Epithelial cell of esophagus (primary cell): Measurements from ENCODE around the gene SMIM23.
A peak's percentile ranks its signal among the peaks of the same experiment; 100 is the strongest.

Experiments used
- DNase-seq: peaks from one replicate; pipeline ENCODE4 v3.0.0; 2010; ENCODE audit warnings: low read depth
- H3K4me3 ChIP-seq: 2 replicates; pipeline ENCODE4 v1.5.1; 2011; ENCODE audit warnings: mild to moderate bottlenecking, low read length, control low read depth
- TF ChIP-seq, protein P1 (sequence below): IDR thresholded peaks from 2 replicates; pipeline ENCODE4 v1.5.1; 2011; ENCODE audit warnings: low read depth, mild to moderate bottlenecking, low read length, control low read depth, inconsistent platforms; ENCODE audit not compliant: insufficient read depth; ENCODE audit errors: missing control alignments

SMIM23 gene

GRCh38 chr5:171826132-171826531 lies 40.5 kb downstream of the SMIM23 start:
- DNase-seq = no peak
- TF ChIP-seq, protein P1, sequence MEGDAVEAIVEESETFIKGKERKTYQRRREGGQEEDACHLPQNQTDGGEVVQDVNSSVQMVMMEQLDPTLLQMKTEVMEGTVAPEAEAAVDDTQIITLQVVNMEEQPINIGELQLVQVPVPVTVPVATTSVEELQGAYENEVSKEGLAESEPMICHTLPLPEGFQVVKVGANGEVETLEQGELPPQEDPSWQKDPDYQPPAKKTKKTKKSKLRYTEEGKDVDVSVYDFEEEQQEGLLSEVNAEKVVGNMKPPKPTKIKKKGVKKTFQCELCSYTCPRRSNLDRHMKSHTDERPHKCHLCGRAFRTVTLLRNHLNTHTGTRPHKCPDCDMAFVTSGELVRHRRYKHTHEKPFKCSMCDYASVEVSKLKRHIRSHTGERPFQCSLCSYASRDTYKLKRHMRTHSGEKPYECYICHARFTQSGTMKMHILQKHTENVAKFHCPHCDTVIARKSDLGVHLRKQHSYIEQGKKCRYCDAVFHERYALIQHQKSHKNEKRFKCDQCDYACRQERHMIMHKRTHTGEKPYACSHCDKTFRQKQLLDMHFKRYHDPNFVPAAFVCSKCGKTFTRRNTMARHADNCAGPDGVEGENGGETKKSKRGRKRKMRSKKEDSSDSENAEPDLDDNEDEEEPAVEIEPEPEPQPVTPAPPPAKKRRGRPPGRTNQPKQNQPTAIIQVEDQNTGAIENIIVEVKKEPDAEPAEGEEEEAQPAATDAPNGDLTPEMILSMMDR = no peak
- no peak overlapping the region for H3K4me3 ChIP-seq

DNA sequence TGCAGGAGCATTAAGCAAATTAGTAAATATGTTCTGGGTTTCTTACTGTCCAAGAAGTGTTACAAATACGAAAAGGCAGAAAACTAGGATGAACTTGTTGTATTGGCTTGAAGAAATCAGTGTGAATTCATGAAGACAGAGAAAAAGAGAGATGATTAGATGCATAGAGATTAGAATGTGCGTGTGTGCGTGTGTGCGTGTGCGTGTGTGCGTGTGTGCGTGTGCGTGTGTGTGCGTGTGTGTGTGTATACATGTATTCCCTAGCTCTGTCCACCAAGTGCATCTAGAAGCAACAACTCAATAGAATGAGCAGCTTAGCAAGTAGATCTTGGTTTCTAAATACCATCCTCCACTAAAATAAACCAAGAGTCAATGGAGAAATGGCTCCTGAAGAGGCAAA lies 41.5 kb downstream of the SMIM23 start:
- DNase-seq = no peak
- TF ChIP-seq, protein P1 = no peak
- H3K4me3 ChIP-seq = no peak overlapping the region

DNA sequence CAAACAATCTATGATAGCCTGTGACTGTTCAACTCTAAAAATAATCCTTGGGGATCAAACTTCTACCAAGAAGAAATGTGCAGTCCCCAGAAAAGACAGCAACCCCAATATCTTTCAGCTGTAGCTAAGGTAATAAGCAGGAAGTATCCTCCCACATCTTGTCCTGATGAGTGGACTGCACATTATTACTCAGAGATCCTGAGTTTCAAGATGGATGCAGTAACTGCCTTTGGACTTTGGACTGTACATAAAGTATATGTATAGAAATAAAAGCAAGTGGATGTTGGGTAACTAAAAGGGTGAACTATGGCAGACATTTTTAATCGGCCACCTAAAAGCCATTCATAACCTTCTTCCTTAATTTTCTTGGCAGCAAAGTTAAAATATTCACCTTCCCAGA lies 45.1 kb downstream of the SMIM23 start:
- no peak for DNase-seq
- TF ChIP-seq, protein P1 = no peak
- no peak overlapping the region for H3K4me3 ChIP-seq

- H3K4me3 ChIP-seq = no peak overlapping the region
- DNase-seq = no peak
- TF ChIP-seq, protein P1 = no peak
Observed at GRCh38 chr5:171832775-171833174, 47.2 kb downstream of the SMIM23 start.

DNA sequence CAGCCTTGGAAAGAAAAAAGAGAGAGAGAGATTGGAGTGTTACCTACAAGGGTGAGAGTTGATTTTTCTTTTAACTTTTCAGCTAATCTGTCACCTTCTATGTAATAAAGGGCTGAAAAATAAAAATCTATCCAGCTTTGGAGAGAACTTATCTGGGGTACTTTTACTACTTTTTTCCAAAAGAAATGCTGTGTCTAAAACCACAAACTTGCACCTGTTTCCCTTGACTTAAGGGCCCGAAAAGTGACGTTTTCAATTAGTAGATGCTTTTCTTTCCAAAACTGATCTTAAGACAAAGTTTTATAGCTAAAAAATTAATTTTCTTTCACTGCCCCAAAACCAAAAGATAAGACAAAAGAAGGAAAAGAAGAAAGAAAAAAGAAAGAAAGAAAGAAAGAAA lies 48.8 kb downstream of the SMIM23 start:
- H3K4me3 ChIP-seq = no peak overlapping the region
- TF ChIP-seq, protein P1 = no peak
- no peak for DNase-seq

DNA sequence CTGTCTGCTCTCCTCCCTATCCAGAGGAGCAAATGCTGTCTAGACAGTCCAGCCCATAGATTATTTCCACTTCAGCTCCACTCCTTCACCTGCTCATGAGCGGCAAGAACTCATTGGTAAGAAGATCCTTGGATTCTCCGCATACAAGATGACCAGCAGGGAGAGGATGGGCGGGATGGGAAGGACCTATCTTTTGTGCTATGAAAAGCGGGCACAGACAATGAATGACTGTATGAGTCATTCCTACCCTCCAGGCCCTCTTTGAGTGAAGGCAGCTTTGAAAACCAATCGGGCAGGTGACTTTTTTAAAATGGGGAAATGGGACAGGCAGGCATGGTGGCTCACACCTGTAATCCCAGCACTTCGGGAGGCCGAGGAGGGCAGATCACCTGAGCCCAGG lies 49.4 kb downstream of the SMIM23 start:
- TF ChIP-seq, protein P1 = no peak
- peak; percentile 36 for DNase-seq

DNA sequence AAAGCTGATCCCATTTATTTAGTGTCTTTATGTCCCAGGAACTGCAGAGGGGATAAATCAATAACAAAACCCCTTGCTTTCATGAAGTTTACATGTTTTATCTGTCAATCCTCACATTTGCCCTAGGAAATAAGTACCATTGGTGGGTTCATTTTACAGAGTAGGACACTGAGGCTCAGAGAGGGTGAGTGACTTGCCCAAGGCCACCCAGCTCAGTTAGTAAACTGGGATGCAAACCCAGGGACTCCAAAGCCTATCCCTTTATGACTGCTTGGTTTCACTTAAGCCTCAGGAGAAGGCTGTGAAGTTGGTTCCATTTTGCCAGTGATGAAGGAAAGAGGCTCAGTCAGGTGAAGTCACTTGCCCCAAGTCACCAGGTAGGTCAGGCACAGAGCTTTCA lies 51.9 kb downstream of the SMIM23 start:
- no peak overlapping the region for H3K4me3 ChIP-seq
- TF ChIP-seq, protein P1 = no peak
- no peak for DNase-seq

More for the DNA sequence above, 49.4 kb downstream of the SMIM23 start:
- no peak overlapping the region for H3K4me3 ChIP-seq
